Measurements from ENCODE around the gene PIRT. TPM values are rescaled to one million over a fixed set of nuclear protein-coding genes. Genes with fewer than 3 reads are reported as not detected.

The PIRT gene
- total RNA-seq, 1 donor from 2014 or later, result not detected

Other genes starting within 250 kb of the PIRT start
- gene MYH3, start 180.8 kb downstream of the PIRT start, total RNA-seq, result 4.3 TPM
- gene SCO1, start 140.6 kb downstream of the PIRT start, total RNA-seq, result 17.7 TPM
- 10.3 TPM for gene ADPRM, start 140.5 kb downstream of the PIRT start, total RNA-seq
- 10.3 TPM for gene TMEM220, start 108.1 kb downstream of the PIRT start, total RNA-seq
- gene TMEM238L, start 34.0 kb downstream of the PIRT start, total RNA-seq, result not detected